ENCODE measurements around the gene MEX3A.

DNA sequence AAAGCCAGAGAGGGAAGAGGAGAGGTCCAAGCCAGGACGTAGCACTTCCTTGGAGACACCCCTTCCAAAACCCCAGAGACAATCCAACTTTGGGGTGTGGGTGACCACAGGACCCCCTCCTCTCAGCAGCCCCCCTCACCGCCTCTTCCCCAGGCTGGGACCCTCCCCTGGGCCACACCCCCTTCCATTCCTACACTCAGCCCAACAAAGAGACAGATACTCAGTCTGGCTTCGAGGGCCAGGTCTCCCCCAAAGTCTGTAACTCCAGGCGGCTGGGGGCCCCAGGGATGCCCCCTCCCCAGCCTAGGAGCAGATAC, 1.4 kb downstream of the MEX3A start:
- TF ChIP-seq POLR2A (IDR thresholded peaks at IDR 0.05) = no peak
- TF ChIP-seq, protein P1, sequence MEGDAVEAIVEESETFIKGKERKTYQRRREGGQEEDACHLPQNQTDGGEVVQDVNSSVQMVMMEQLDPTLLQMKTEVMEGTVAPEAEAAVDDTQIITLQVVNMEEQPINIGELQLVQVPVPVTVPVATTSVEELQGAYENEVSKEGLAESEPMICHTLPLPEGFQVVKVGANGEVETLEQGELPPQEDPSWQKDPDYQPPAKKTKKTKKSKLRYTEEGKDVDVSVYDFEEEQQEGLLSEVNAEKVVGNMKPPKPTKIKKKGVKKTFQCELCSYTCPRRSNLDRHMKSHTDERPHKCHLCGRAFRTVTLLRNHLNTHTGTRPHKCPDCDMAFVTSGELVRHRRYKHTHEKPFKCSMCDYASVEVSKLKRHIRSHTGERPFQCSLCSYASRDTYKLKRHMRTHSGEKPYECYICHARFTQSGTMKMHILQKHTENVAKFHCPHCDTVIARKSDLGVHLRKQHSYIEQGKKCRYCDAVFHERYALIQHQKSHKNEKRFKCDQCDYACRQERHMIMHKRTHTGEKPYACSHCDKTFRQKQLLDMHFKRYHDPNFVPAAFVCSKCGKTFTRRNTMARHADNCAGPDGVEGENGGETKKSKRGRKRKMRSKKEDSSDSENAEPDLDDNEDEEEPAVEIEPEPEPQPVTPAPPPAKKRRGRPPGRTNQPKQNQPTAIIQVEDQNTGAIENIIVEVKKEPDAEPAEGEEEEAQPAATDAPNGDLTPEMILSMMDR (IDR thresholded peaks at IDR 0.05) = no peak
